GM21360 (cell line): Measurements from ENCODE around the gene ZNF581.

Experiments used
- ATAC-seq: cut with Tn5 transposase; IDR thresholded peaks from one replicate; pipeline ENCODE4 v1.9.1; 2021; ENCODE audit warnings: mild to moderate bottlenecking, moderate library complexity; ENCODE audit not compliant: unreplicated experiment

Gene ZNF581

DNA sequence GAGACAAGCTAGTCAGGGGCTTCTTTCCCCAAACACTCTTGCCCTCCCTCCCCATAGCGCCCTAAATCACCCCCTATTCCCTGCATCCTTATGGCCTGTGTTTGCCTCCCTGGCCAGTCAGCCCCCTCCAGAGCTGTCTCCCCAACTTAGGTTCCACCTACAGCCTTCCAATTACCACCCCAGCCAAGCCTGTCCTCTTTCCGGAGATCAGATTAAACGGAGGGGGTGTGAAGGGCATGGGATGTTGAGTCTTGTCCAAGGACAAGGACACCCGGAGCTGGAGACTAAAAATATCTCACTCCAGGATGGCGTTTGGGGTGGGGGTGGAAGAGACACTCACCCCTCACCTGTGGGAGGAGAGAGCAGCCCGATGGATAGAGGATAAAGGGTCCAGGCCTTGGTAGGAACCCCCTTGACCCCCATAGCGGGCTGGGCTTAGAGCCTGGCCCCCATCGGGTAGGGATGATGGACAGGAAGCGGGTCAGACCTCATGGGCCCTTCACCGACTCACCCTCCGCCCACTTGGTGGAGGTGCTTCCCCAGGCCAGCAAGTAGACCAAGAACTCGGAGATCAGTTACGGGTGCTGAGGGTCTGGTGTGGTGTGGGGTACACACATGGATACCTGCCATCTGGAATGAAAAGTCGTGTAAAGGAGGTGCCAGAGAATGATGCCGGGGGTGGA lies 32.0 kb upstream of the ZNF581 start:
- no peak for ATAC-seq

- no peak for ATAC-seq
Observed at GRCh38 chr19:55611983-55612645, 31.3 kb upstream of the ZNF581 start.

GRCh38 chr19:55613396-55613795 lies 30.1 kb upstream of the ZNF581 start:
- no peak for ATAC-seq

- no peak for ATAC-seq
Observed at GRCh38 chr19:55613930-55614710, 29.3 kb upstream of the ZNF581 start.

- ATAC-seq, result no peak
Observed at GRCh38 chr19:55614711-55615542, 28.5 kb upstream of the ZNF581 start.

GRCh38 chr19:55615543-55616394 lies 27.7 kb upstream of the ZNF581 start:
- ATAC-seq, result no peak

DNA sequence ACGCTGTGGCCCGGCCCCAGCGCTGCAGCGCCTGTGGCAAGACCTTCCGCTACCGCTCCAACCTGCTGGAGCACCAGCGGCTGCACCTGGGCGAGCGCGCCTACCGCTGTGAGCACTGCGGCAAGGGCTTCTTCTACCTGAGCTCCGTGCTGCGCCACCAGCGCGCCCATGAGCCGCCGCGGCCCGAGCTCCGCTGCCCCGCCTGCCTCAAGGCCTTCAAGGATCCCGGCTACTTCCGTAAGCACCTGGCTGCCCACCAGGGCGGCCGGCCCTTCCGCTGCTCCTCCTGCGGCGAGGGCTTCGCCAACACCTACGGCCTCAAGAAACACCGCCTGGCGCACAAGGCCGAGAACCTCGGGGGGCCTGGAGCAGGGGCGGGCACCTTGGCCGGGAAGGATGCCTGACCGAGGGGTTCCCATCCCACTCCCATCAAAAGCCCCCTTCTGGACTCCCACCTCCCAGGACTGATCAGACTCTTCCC lies 27.0 kb upstream of the ZNF581 start:
- no peak for ATAC-seq

DNA sequence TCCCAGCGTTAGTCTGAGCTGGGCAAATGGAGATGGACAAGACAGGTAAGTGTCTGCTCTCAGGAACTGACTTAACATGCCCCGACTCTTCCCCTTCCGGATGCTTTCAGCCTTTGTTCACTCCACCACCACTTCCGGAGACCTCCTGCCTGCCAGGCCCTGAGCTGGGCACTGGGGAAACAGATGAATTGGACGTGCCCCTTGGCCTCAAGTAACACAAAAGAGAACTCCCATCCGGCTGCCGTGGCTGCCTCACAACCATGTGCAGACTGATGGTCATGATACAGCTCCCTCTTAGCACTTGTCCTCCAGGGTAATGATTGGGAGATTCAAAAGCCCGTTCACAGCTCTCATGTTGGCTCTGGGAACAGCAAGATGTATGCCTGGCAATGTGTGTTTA lies 26.0 kb upstream of the ZNF581 start:
- no peak for ATAC-seq

GRCh38 chr19:55618426-55618825 lies 25.0 kb upstream of the ZNF581 start:
- no peak for ATAC-seq

GRCh38 chr19:55619286-55619685 lies 24.2 kb upstream of the ZNF581 start:
- ATAC-seq, result no peak

DNA sequence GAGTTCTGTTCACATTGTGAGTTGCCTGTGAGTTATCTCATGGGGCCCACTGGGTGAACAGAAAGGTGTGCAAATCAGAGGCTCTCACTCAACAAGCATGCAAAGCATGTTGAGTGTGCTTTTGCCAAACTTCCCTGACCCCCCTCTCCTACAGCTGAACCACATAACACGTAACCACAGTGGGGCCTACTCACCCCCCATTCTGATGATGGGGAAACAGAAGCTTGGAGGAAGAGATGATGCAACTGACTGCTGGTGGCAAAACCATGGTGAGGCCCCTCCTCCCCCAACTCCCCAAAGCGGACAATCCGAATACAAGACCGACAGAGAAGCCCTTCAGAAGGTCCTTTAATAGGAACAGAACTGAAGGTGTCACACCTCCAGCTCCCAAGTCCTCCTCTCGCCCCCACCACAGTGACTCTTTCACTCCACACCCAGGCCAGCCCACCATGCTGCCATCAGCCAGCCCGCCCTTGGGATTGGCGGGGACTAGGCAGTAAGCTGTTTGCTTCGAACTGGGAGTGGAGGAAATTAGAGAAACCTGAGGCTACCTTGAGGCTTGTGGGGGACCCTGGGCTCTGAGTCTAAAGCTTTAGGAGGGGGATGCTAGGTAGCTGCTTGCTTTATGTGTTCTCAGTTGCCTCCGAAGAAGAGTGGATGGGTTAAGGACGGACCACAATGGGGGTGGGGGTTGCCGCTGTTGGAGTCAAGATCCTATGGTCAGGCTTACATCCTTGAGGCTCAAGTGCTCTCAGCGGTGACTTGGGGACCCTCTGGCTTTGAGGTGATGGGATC lies 22.8 kb upstream of the ZNF581 start:
- no peak for ATAC-seq

GRCh38 chr19:55621205-55621672 lies 22.2 kb upstream of the ZNF581 start:
- no peak for ATAC-seq

- no peak for ATAC-seq
Observed at GRCh38 chr19:55621673-55622231, 21.7 kb upstream of the ZNF581 start.

DNA sequence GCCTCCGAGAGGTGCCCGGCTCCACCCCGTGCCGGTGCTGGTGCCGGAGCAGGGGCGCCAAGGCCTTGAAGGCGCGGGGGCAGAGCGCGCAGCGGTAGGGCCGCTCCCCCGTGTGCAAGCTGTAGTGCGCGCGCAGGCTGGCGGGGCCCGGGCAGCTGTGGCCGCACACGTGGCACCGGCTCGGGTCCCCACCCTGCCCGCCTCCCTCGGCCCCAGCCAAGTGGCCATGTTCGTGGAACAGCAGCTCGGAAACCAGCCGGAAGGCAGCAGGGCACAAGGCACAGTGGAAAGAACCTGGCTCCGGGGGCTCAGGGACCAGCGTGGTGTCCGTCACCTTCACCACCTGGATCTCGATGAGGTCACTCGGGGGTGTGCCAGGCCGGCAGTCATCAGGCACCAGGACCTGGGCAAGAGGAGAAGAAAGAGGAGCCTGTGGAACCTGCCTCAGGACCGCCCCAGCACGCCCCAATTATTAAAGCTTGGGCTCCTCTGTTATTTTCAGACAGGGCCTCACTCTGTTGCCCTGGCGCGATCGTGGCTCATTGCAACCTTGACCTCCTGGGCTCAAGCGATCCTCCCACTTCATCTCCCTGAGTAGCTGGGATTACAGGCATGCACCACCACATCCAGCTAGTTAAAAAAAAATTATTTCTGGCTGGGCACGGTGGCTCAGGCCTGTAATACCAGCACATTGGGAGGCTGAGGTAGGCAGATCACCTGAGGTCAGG lies 21.0 kb upstream of the ZNF581 start:
- no peak for ATAC-seq

GRCh38 chr19:55623130-55623529 lies 20.3 kb upstream of the ZNF581 start:
- no peak for ATAC-seq

- no peak for ATAC-seq
Observed at GRCh38 chr19:55623561-55623960, 19.9 kb upstream of the ZNF581 start.

DNA sequence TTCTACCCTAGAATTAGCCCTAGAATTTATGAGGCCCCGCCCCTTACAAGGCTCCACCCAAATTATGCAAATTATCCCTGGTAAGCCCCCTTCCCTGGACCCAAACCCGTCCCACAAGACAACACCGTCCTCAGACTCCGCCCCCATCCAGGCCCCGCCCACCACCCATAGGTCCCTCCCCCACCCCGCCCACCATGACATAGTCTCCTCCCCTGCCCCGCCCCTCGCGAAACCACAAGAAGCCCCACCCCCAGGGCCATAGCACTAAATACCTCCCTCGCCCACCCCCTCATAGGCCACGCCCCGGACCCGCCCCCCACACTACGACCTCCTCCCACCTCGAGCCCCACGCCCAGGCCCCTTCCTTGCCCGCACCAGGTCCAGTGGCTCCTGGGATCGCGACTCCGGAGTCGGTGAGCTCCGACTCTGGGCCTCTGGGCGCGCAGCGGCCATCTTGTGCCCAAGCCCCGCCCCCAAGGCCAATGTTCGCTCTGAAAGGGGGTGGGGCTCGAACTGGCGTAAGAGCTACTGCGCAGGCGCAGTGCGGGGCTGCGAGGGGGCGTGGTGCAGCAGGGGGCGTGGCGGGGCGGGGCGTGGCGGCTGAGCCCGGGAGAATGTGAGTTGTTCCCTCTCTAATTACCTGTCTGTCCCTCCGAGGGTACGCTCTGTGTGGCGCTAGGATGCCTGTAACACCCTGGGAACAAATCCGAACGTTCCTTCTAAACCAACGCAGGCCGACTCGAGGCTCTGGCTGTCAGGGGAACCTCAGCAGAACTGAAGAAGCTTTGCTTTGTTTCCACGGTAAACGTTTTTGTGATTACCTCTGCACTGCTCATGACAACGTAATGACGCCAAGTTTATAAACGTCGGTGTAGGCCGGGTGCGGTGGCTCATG lies 19.1 kb upstream of the ZNF581 start, which contains the start of gene ZNF784:
TSS of gene ZNF784 (minus strand) at position 458 of the 895 bp plus-strand sequence. CDS start at position 453, 5 bp downstream.
- ATAC-seq, result no peak
